HEK293 (cell line): ENCODE results near the gene TEAD3.
A peak's percentile ranks its signal among the peaks of the same experiment; 100 is the strongest.

Experiments
- BCL11A ChIP-seq: fragments of 450-650 bp; formaldehyde crosslinking; IDR thresholded peaks from 2 replicates; pipeline ENCODE4 v1.5.1; 2016; ENCODE audit warnings: low read depth, missing biosample characterization, missing genetic modification characterization
- HOXC10 ChIP-seq: sonication (generic); formaldehyde crosslinking; IDR thresholded peaks from 2 replicates; pipeline ENCODE4 v1.8.1; 2023; ENCODE audit warnings: mild to moderate bottlenecking, missing genetic modification reagents
- HOXD13 ChIP-seq: sonication (generic); formaldehyde crosslinking; IDR thresholded peaks from 2 replicates; pipeline ENCODE4 v1.8.0; 2022; ENCODE audit warnings: missing genetic modification reagents, borderline replicate concordance
- KLF1 ChIP-seq: fragments of 450-650 bp; formaldehyde crosslinking; IDR thresholded peaks from 2 replicates; pipeline ENCODE4 v1.5.1; 2016; ENCODE audit warnings: missing biosample characterization, missing genetic modification characterization
- KLF10 ChIP-seq: fragments of 450-650 bp; IDR thresholded peaks from 2 replicates; pipeline ENCODE4 v1.5.1; 2018; ENCODE audit warnings: missing biosample characterization, mild to moderate bottlenecking, missing genetic modification characterization
- KLF16 ChIP-seq: fragments of 450-650 bp; formaldehyde crosslinking; IDR thresholded peaks from 2 replicates; pipeline ENCODE4 v1.5.1; 2017; ENCODE audit warnings: missing biosample characterization, missing genetic modification characterization
- MEIS1 ChIP-seq: sonication (generic); formaldehyde crosslinking; IDR thresholded peaks from 2 replicates; pipeline ENCODE4 v1.8.1; 2022; ENCODE audit warnings: missing genetic modification reagents, mild to moderate bottlenecking, borderline replicate concordance
- WT1 ChIP-seq: fragments of 450-650 bp; formaldehyde crosslinking; IDR thresholded peaks from 2 replicates; pipeline ENCODE4 v1.5.1; 2016; ENCODE audit warnings: missing biosample characterization, missing genetic modification characterization
- ZNF132 ChIP-seq: fragments of 450-650 bp; formaldehyde crosslinking; IDR thresholded peaks from 2 replicates; pipeline ENCODE4 v1.5.1; 2017; ENCODE audit warnings: missing biosample characterization, missing genetic modification characterization, borderline replicate concordance
- ZNF175 ChIP-seq: fragments of 450-650 bp; formaldehyde crosslinking; IDR thresholded peaks from 2 replicates; pipeline ENCODE4 v1.5.1; 2016; ENCODE audit warnings: missing biosample characterization, missing genetic modification characterization
- ZNF19 ChIP-seq: fragments of 450-650 bp; formaldehyde crosslinking; IDR thresholded peaks from 2 replicates; pipeline ENCODE4; 2016; ENCODE audit warnings: missing biosample characterization, missing genetic modification characterization, low read depth
- ZNF214 ChIP-seq: fragments of 450-650 bp; formaldehyde crosslinking; IDR thresholded peaks from 2 replicates; pipeline ENCODE4 v1.5.1; 2017; ENCODE audit warnings: missing biosample characterization, mild to moderate bottlenecking, missing genetic modification characterization, borderline replicate concordance
- ZNF324 ChIP-seq: fragments of 450-650 bp; formaldehyde crosslinking; IDR thresholded peaks from 2 replicates; pipeline ENCODE4 v1.5.1; 2016; ENCODE audit warnings: missing biosample characterization, missing genetic modification characterization
- ZNF510 ChIP-seq: fragments of 450-650 bp; formaldehyde crosslinking; IDR thresholded peaks from 2 replicates; pipeline ENCODE4 v1.5.1; 2018; ENCODE audit warnings: mild to moderate bottlenecking, missing genetic modification characterization, missing biosample characterization; ENCODE audit not compliant: insufficient replicate concordance
- ZNF626 ChIP-seq: fragments of 450-650 bp; sonication (Bioruptor Pico); formaldehyde crosslinking; IDR thresholded peaks from 2 replicates; pipeline ENCODE4 v1.5.1; 2018; ENCODE audit warnings: missing biosample characterization, missing genetic modification characterization, inconsistent platforms
- ZNF670 ChIP-seq: fragments of 450-650 bp; formaldehyde crosslinking; IDR thresholded peaks from 2 replicates; pipeline ENCODE4 v1.5.1; 2016; ENCODE audit warnings: missing biosample characterization, missing genetic modification characterization, low read depth
- ZSCAN30 ChIP-seq: fragments of 450-650 bp; IDR thresholded peaks from 2 replicates; pipeline ENCODE4 v1.5.1; 2018; ENCODE audit warnings: missing biosample characterization, mild to moderate bottlenecking, missing genetic modification characterization, moderate library complexity
- TF ChIP-seq, protein P1 (sequence below): fragments of 450-650 bp; formaldehyde crosslinking; IDR thresholded peaks from 2 replicates; pipeline ENCODE4 v1.5.1; 2016; ENCODE audit warnings: missing biosample characterization, missing genetic modification characterization
- TF ChIP-seq, protein P2 (sequence below): fragments of 450-650 bp; formaldehyde crosslinking; IDR thresholded peaks from 2 replicates; pipeline ENCODE4 v1.5.1; 2016; ENCODE audit warnings: missing biosample characterization, missing genetic modification characterization
- TF ChIP-seq, protein P3 (sequence below): fragments of 450-650 bp; formaldehyde crosslinking; IDR thresholded peaks from 2 replicates; pipeline ENCODE4 v1.5.1; 2017; ENCODE audit warnings: missing biosample characterization, missing genetic modification characterization
- TF ChIP-seq, protein P4 (sequence below): fragments of 450-650 bp; formaldehyde crosslinking; IDR thresholded peaks from 2 replicates; pipeline ENCODE4 v1.5.1; 2016; ENCODE audit warnings: missing biosample characterization, missing genetic modification characterization, low read depth
- TF ChIP-seq, protein P5 (sequence below): fragments of 450-650 bp; formaldehyde crosslinking; IDR thresholded peaks from 2 replicates; pipeline ENCODE4 v1.5.1; 2017; ENCODE audit warnings: missing biosample characterization, missing genetic modification characterization
- TF ChIP-seq, protein P6 (sequence below): fragments of 450-650 bp; formaldehyde crosslinking; IDR thresholded peaks from 2 replicates; pipeline ENCODE4 v1.5.1; 2016; ENCODE audit warnings: missing biosample characterization, missing genetic modification characterization
- TF ChIP-seq, protein P7 (sequence below): fragments of 450-650 bp; formaldehyde crosslinking; IDR thresholded peaks from 2 replicates; pipeline ENCODE4 v1.5.1; 2017; ENCODE audit warnings: missing biosample characterization, missing genetic modification characterization

The TEAD3 gene

DNA sequence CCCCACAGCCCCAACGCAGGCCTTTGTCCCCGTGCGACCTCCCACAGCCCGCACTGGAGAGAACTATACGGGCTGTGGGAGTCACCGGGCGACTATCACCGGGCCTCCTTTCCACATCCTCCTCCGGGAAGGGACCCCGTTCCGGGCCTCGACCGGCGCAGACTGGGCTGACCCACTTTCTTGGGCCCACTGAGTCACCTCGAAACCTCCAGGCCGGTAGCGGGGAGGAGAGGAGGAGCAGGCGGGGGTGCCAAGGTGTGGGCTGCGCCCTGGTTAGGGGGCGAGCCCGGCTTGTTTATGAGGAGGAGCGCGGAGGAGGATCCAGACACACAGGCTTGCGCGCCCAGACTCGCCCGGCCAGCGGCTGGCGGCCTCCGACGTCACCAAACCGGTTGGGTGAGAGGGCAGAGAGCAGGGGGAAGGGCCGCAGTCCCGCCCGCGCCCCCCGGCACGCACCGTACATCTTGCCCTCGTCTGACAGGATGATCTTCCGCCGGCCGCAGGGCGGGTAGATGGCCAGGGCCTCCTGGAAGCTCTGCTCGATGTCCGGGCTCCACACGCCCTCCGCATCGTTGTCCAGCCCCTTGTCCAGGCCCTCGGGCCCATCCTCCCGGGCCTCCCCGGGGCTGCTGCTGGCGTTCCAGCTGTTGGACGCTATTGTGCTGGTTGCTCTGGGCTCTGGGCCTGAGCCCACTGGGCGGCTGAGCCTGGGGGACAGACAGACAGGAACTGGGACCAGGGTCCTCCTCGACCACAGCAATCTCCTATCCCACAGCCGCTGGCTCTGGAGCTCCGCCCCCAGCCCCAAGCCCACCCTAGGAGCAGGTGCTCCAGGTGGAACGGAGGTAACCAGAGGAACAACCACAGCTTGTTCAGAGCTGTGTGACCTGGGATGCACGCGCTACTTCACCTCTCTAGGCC lies 10.6 kb downstream of the TEAD3 start (continued):
- TF ChIP-seq, protein P1, sequence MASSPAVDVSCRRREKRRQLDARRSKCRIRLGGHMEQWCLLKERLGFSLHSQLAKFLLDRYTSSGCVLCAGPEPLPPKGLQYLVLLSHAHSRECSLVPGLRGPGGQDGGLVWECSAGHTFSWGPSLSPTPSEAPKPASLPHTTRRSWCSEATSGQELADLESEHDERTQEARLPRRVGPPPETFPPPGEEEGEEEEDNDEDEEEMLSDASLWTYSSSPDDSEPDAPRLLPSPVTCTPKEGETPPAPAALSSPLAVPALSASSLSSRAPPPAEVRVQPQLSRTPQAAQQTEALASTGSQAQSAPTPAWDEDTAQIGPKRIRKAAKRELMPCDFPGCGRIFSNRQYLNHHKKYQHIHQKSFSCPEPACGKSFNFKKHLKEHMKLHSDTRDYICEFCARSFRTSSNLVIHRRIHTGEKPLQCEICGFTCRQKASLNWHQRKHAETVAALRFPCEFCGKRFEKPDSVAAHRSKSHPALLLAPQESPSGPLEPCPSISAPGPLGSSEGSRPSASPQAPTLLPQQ, result no peak
- TF ChIP-seq KLF10 (tag by site-specific recombination) (no peak), ZNF19 (tag by site-specific recombination) (no peak), ZNF670 (tag by site-specific recombination) (no peak), ZSCAN30 (tag by site-specific recombination) (no peak), WT1 (peak; percentile 66; the same call in 1 of the 2 replicates), MEIS1 (CRISPR knock-in tag) (no peak), ZNF214 (tag by site-specific recombination) (no peak), ZNF510 (tag by site-specific recombination) (no peak), ZNF175 (tag by site-specific recombination) (no peak), ZNF132 (tag by site-specific recombination) (no peak), ZNF324 (tag by site-specific recombination) (no peak), KLF1 (tag by site-specific recombination) (peak; percentile 31; the same call in 1 of the 2 replicates), HOXD13 (CRISPR knock-in tag) (no peak), KLF16 (tag by site-specific recombination) (no peak), HOXC10 (CRISPR knock-in tag) (0 out of 2 replicates have a peak, but pooled peaks have one; percentile 45), ZNF626 (tag by site-specific recombination) (no peak), BCL11A (tag by site-specific recombination) (no peak)
- TF ChIP-seq, protein P2, sequence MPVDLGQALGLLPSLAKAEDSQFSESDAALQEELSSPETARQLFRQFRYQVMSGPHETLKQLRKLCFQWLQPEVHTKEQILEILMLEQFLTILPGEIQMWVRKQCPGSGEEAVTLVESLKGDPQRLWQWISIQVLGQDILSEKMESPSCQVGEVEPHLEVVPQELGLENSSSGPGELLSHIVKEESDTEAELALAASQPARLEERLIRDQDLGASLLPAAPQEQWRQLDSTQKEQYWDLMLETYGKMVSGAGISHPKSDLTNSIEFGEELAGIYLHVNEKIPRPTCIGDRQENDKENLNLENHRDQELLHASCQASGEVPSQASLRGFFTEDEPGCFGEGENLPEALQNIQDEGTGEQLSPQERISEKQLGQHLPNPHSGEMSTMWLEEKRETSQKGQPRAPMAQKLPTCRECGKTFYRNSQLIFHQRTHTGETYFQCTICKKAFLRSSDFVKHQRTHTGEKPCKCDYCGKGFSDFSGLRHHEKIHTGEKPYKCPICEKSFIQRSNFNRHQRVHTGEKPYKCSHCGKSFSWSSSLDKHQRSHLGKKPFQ (tag by site-specific recombination), result no peak
- TF ChIP-seq, protein P3, sequence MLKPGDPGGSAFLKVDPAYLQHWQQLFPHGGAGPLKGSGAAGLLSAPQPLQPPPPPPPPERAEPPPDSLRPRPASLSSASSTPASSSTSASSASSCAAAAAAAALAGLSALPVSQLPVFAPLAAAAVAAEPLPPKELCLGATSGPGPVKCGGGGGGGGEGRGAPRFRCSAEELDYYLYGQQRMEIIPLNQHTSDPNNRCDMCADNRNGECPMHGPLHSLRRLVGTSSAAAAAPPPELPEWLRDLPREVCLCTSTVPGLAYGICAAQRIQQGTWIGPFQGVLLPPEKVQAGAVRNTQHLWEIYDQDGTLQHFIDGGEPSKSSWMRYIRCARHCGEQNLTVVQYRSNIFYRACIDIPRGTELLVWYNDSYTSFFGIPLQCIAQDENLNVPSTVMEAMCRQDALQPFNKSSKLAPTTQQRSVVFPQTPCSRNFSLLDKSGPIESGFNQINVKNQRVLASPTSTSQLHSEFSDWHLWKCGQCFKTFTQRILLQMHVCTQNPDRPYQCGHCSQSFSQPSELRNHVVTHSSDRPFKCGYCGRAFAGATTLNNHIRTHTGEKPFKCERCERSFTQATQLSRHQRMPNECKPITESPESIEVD, result no peak
- TF ChIP-seq, protein P4, sequence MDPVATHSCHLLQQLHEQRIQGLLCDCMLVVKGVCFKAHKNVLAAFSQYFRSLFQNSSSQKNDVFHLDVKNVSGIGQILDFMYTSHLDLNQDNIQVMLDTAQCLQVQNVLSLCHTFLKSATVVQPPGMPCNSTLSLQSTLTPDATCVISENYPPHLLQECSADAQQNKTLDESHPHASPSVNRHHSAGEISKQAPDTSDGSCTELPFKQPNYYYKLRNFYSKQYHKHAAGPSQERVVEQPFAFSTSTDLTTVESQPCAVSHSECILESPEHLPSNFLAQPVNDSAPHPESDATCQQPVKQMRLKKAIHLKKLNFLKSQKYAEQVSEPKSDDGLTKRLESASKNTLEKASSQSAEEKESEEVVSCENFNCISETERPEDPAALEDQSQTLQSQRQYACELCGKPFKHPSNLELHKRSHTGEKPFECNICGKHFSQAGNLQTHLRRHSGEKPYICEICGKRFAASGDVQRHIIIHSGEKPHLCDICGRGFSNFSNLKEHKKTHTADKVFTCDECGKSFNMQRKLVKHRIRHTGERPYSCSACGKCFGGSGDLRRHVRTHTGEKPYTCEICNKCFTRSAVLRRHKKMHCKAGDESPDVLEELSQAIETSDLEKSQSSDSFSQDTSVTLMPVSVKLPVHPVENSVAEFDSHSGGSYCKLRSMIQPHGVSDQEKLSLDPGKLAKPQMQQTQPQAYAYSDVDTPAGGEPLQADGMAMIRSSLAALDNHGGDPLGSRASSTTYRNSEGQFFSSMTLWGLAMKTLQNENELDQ (tag by site-specific recombination), result no peak
- TF ChIP-seq, protein P5, sequence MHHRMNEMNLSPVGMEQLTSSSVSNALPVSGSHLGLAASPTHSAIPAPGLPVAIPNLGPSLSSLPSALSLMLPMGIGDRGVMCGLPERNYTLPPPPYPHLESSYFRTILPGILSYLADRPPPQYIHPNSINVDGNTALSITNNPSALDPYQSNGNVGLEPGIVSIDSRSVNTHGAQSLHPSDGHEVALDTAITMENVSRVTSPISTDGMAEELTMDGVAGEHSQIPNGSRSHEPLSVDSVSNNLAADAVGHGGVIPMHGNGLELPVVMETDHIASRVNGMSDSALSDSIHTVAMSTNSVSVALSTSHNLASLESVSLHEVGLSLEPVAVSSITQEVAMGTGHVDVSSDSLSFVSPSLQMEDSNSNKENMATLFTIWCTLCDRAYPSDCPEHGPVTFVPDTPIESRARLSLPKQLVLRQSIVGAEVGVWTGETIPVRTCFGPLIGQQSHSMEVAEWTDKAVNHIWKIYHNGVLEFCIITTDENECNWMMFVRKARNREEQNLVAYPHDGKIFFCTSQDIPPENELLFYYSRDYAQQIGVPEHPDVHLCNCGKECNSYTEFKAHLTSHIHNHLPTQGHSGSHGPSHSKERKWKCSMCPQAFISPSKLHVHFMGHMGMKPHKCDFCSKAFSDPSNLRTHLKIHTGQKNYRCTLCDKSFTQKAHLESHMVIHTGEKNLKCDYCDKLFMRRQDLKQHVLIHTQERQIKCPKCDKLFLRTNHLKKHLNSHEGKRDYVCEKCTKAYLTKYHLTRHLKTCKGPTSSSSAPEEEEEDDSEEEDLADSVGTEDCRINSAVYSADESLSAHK (tag by site-specific recombination), result 0 out of 2 replicates have a peak, but pooled peaks have one; percentile 30
- TF ChIP-seq, protein P6, sequence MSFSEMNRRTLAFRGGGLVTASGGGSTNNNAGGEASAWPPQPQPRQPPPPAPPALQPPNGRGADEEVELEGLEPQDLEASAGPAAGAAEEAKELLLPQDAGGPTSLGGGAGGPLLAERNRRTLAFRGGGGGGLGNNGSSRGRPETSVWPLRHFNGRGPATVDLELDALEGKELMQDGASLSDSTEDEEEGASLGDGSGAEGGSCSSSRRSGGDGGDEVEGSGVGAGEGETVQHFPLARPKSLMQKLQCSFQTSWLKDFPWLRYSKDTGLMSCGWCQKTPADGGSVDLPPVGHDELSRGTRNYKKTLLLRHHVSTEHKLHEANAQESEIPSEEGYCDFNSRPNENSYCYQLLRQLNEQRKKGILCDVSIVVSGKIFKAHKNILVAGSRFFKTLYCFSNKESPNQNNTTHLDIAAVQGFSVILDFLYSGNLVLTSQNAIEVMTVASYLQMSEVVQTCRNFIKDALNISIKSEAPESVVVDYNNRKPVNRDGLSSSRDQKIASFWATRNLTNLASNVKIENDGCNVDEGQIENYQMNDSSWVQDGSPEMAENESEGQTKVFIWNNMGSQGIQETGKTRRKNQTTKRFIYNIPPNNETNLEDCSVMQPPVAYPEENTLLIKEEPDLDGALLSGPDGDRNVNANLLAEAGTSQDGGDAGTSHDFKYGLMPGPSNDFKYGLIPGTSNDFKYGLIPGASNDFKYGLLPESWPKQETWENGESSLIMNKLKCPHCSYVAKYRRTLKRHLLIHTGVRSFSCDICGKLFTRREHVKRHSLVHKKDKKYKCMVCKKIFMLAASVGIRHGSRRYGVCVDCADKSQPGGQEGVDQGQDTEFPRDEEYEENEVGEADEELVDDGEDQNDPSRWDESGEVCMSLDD (tag by site-specific recombination), result no peak
- TF ChIP-seq, protein P7, sequence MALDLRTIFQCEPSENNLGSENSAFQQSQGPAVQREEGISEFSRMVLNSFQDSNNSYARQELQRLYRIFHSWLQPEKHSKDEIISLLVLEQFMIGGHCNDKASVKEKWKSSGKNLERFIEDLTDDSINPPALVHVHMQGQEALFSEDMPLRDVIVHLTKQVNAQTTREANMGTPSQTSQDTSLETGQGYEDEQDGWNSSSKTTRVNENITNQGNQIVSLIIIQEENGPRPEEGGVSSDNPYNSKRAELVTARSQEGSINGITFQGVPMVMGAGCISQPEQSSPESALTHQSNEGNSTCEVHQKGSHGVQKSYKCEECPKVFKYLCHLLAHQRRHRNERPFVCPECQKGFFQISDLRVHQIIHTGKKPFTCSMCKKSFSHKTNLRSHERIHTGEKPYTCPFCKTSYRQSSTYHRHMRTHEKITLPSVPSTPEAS (tag by site-specific recombination), result no peak
